ENCODE results near the gene DCST2.

DNA sequence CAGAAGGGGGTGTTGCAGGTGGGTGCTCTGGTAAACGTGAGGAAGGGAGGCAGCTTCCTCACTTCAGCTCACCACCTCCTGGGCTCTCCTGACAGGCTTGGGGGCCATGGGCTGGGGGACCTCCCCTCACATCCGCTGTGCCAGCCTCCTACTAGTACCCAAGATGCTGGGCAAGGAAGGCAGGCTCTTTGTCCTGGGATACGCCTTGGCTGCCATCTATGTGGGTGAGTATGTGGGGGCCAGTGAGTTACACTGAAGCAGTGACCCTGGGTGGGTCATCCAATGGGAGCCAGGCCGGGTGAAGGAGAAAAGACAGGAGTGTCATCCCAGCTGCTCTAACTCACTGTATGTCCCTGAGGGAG lies 5.7 kb upstream of the DCST2 start:
- TF ChIP-seq REST (IDR thresholded peaks at IDR 0.05; ENCODE audit: insufficient read depth in 1 of 2, low read depth in 2 of 2, low read length in 2 of 2), result no peak
- no peak for TF ChIP-seq TAF1 (IDR thresholded peaks at IDR 0.05; ENCODE audit: borderline replicate concordance, insufficient read depth, low read length)
- TF ChIP-seq SIN3A (IDR thresholded peaks at IDR 0.05; ENCODE audit: borderline replicate concordance, insufficient read depth, low read length), result no peak
- no peak for TF ChIP-seq POLR2AphosphoS5 (IDR thresholded peaks at IDR 0.05; ENCODE audit: low read depth, low read length)
- no peak for TF ChIP-seq FOXP2 (optimal IDR thresholded peaks at IDR 0.05; ENCODE audit: borderline replicate concordance, extremely low read depth, extremely low read length, insufficient read depth)

Data from PFSK-1 (cell line).